HepG2 (cell line): Measurements from ENCODE around the gene IGFN1. TPM values are rescaled to one million over a fixed set of nuclear protein-coding genes. Genes with fewer than 3 reads are reported as not detected.
A peak's percentile ranks its signal among the peaks of the same experiment; 100 is the strongest.

Experiments used
- ARID5B ChIP-seq: IDR thresholded peaks from 2 replicates; pipeline ENCODE4 v1.4.0; 2020; ENCODE audit warnings: mild to moderate bottlenecking, missing genetic modification reagents
- ATF7-NPFF ChIP-seq: sonication (generic); formaldehyde crosslinking; IDR thresholded peaks from 2 replicates; pipeline ENCODE4 v1.8.1; 2023; ENCODE audit warnings: mild to moderate bottlenecking, low read depth, missing genetic modification reagents, moderate library complexity
- HOMEZ ChIP-seq: IDR thresholded peaks from 2 replicates; pipeline ENCODE4 v1.6.1; 2016; ENCODE audit warnings: low read depth
- IKZF1 ChIP-seq: fragments of 450-650 bp; IDR thresholded peaks from 2 replicates; pipeline ENCODE4 v1.7.1; 2016
- MNT ChIP-seq: fragments of 450-650 bp; IDR thresholded peaks from 2 replicates; pipeline ENCODE4 v1.6.1; 2016
- MTF2 ChIP-seq: sonication (generic); formaldehyde crosslinking; IDR thresholded peaks from 2 replicates; pipeline ENCODE4 v1.5.0; 2020; ENCODE audit warnings: missing genetic modification reagents, borderline replicate concordance
- PAF1 ChIP-seq: IDR thresholded peaks from 2 replicates; pipeline ENCODE4 v1.6.1; 2016; ENCODE audit warnings: missing genetic modification reagents, missing compliant biosample characterization
- RFX3 ChIP-seq: IDR thresholded peaks from 2 replicates; pipeline ENCODE4 v1.6.1; 2016; ENCODE audit warnings: missing biosample characterization, missing genetic modification reagents
- SP1 ChIP-seq, 2 experiments: fragments of 450-650 bp in 1 of 2; sonication (generic) in 1 of 2; formaldehyde crosslinking in 1 of 2; IDR thresholded peaks; 2 replicates each; pipeline versions ENCODE4 v1.4.0 to v1.6.1; 2016 to 2020; ENCODE audit warnings: missing genetic modification reagents in 1 of 2
- SYNCRIP ChIP-seq: fragments of 200-400 bp; formaldehyde crosslinking; IDR thresholded peaks from 2 replicates; pipeline ENCODE4 v1.6.1; 2018; ENCODE audit warnings: mild to moderate bottlenecking, low read depth, low read length; ENCODE audit not compliant: insufficient read depth
- ZFP41 ChIP-seq: sonication (generic); formaldehyde crosslinking; IDR thresholded peaks from 2 replicates; pipeline ENCODE4 v1.4.0; 2020; ENCODE audit warnings: mild to moderate bottlenecking, missing genetic modification reagents, borderline replicate concordance
- ZFP82 ChIP-seq: sonication (generic); formaldehyde crosslinking; IDR thresholded peaks from 2 replicates; pipeline ENCODE4 v1.5.1; 2020; ENCODE audit warnings: mild to moderate bottlenecking, missing genetic modification reagents, borderline replicate concordance
- ZMYM3 ChIP-seq: sonication (generic); formaldehyde crosslinking; IDR thresholded peaks from 2 replicates; pipeline ENCODE4 v1.5.1; 2020; ENCODE audit warnings: mild to moderate bottlenecking, missing genetic modification reagents
- ZNF335 ChIP-seq: sonication (generic); formaldehyde crosslinking; IDR thresholded peaks from 2 replicates; pipeline ENCODE4 v1.4.0; 2020; ENCODE audit warnings: missing genetic modification reagents
- ZNF496 ChIP-seq: sonication (generic); formaldehyde crosslinking; IDR thresholded peaks from 2 replicates; pipeline ENCODE4 v1.8.1; 2023; ENCODE audit warnings: mild to moderate bottlenecking, moderate library complexity, missing genetic modification reagents; ENCODE audit not compliant: insufficient replicate concordance
- ZNF512B ChIP-seq: sonication (generic); formaldehyde crosslinking; IDR thresholded peaks from 2 replicates; pipeline ENCODE4 v1.5.1; 2020; ENCODE audit warnings: missing genetic modification reagents, mild to moderate bottlenecking, borderline replicate concordance
- polyA plus RNA-seq, 8 experiments: library from polyadenylated mRNA; depleted of rRNA in 3 of 8; stranded (reverse) in 7 of 8; unstranded in 1 of 8; fragments of >200 nt; fragmentation: Illumina TruSeq in 4 of 8; extraction: Trizol in 4 of 8; gene quantifications; 2 replicates each; pipeline versions ENCODE4 v1.2.1 to v1.2.3, GENCODE V29; 2011 to 2016; ENCODE audit warnings: low read depth in 4 of 8, missing spikeins in 1 of 8, mixed read lengths in 1 of 8; ENCODE audit not compliant: insufficient read depth in 1 of 8
- total RNA-seq, 5 experiments: library from RNA; depleted of rRNA; stranded (reverse); fragments of >200 nt; fragmentation: Illumina TruSeq; extraction: Trizol; gene quantifications; 2 replicates each; pipeline ENCODE4 v1.2.3, GENCODE V29; 2016; ENCODE audit warnings: low read depth in 1 of 5

Gene IGFN1
- total and polyA plus RNA-seq, 2 of the 13 experiments (the other 11 are each of a cell fraction or from before 2014, with no cell fraction given) = 0.04 to 0.05 TPM

- no peak for TF ChIP-seq HOMEZ (CRISPR knock-in tag)
- 0 out of 2 replicates have a peak, but pooled peaks have one; percentile 31 for TF ChIP-seq ZMYM3 (CRISPR knock-in tag)
- no peak for TF ChIP-seq ATF7-NPFF
- peak; percentile 99 for TF ChIP-seq RFX3 (CRISPR knock-in tag)
- TF ChIP-seq PAF1 (CRISPR knock-in tag) = no peak
- no peak for TF ChIP-seq SYNCRIP
- no peak for TF ChIP-seq ZNF335
- no peak for TF ChIP-seq IKZF1
- no peak for TF ChIP-seq MTF2 (CRISPR knock-in tag)
- TF ChIP-seq SP1 (IDR thresholded peaks at IDR 0.05) = no peak
- peak; percentile 87 for TF ChIP-seq SP1 (CRISPR knock-in tag; IDR thresholded peaks at IDR 0.05)
- no peak for TF ChIP-seq ZNF512B
- TF ChIP-seq ZFP82 (CRISPR knock-in tag) = no peak
- no peak for TF ChIP-seq ZFP41 (CRISPR knock-in tag)
- no peak for TF ChIP-seq ARID5B
- TF ChIP-seq MNT = no peak
- no peak for TF ChIP-seq ZNF496 (CRISPR knock-in tag)
Observed at GRCh38 chr1:201154389-201155165, 36.0 kb upstream of the IGFN1 start, which contains the start of gene TMEM9 (continued).
